DND-41 (cell line): Measurements from ENCODE around the gene ATXN2.

Source experiments
- ATAC-seq: fragments of 200-7000 bp; cut with Tn5 transposase; 3 replicates; pipeline ENCODE4 v1.9.1; 2021; ENCODE audit warnings: low read depth; ENCODE audit not compliant: insufficient read depth
- DNase-seq: peaks from one replicate; pipeline ENCODE4 v3.0.0-alpha.2; 2020
- H2AFZ ChIP-seq: 2 replicates; pipeline ENCODE4 v1.6.0; 2012; ENCODE audit warnings: low read depth, low read length
- H3K27ac ChIP-seq: 2 replicates; pipeline ENCODE4 v1.5.1; 2012; ENCODE audit warnings: low read length, inconsistent platforms
- H3K27me3 ChIP-seq: fragments of 200-600 bp; sonication (generic); 2 replicates; pipeline ENCODE4 v1.6.0; 2012; ENCODE audit warnings: low read length, mild to moderate bottlenecking, inconsistent platforms; ENCODE audit not compliant: insufficient read depth, poor library complexity
- H3K36me3 ChIP-seq: 2 replicates; pipeline ENCODE4 v1.5.1; 2012; ENCODE audit warnings: low read length, inconsistent platforms; ENCODE audit not compliant: insufficient read depth
- H3K4me1 ChIP-seq: 2 replicates; pipeline ENCODE4 v1.5.1; 2012; ENCODE audit warnings: mild to moderate bottlenecking, low read length; ENCODE audit not compliant: insufficient read depth
- H3K4me2 ChIP-seq: 2 replicates; pipeline ENCODE4 v1.6.0; 2012; ENCODE audit warnings: mild to moderate bottlenecking, moderate library complexity, low read length, inconsistent platforms; ENCODE audit not compliant: insufficient read depth
- H3K4me3 ChIP-seq, 2 experiments: fragments of 200-600 bp in 1 of 2; shearing (Covaris generic) in 1 of 2; 2 replicates each; pipeline ENCODE4 v1.5.1; 2012 to 2016; ENCODE audit warnings: inconsistent platforms in 2 of 2, low read length in 2 of 2, mild to moderate bottlenecking in 2 of 2, low read depth in 1 of 2, moderate library complexity in 1 of 2
- H3K79me2 ChIP-seq: 2 replicates; pipeline ENCODE4 v1.6.0; 2012; ENCODE audit warnings: low read length, inconsistent platforms; ENCODE audit not compliant: insufficient read depth
- H3K9ac ChIP-seq: 2 replicates; pipeline ENCODE4 v1.6.0; 2012; ENCODE audit warnings: low read depth, mild to moderate bottlenecking, inconsistent platforms, low read length, moderate library complexity
- H3K9me3 ChIP-seq: 2 replicates; pipeline ENCODE4 v1.5.1; 2012; ENCODE audit warnings: low read length, moderate library complexity, mild to moderate bottlenecking, inconsistent platforms; ENCODE audit not compliant: insufficient read depth, severe bottlenecking
- H4K20me1 ChIP-seq: 2 replicates; pipeline ENCODE4 v1.6.0; 2012; ENCODE audit warnings: low read length; ENCODE audit not compliant: insufficient read depth
- CTCF ChIP-seq: IDR thresholded peaks from 2 replicates; pipeline ENCODE4 v1.5.1; 2012; ENCODE audit warnings: borderline replicate concordance, low read length, moderate library complexity, mild to moderate bottlenecking; ENCODE audit not compliant: poor library complexity, severe bottlenecking; ENCODE audit errors: extremely low read depth
- EZH2 ChIP-seq: IDR thresholded peaks from 3 replicates; pipeline ENCODE4 v1.6.1; 2012; ENCODE audit warnings: borderline replicate concordance, low read depth, mild to moderate bottlenecking, moderate library complexity, low read length, inconsistent platforms; ENCODE audit not compliant: severe bottlenecking

ATXN2 gene

GRCh38 chr12:111590552-111590951 is 8.6 kb downstream of the ATXN2 start:
- DNase-seq: no peak
- H3K27me3 ChIP-seq: no peaks in the 10 kb centered on the region
- no peak overlapping the region for H3K4me3 ChIP-seq
- no peak overlapping the region for H3K4me2 ChIP-seq
- H2AFZ ChIP-seq: no peak overlapping the region
- no peak for TF ChIP-seq EZH2
- no peak for TF ChIP-seq CTCF
- no peak overlapping the region for H3K9ac ChIP-seq
- H3K79me2 ChIP-seq: peaks cover 100% of the 10 kb centered on the region
- ATAC-seq: no peak
- peaks cover 12% of the 10 kb centered on the region; the same call in 1 of the 2 replicates for H3K4me1 ChIP-seq
- peaks cover 4% of the 10 kb centered on the region; the same call in 1 of the 2 replicates for H3K36me3 ChIP-seq
- H3K9me3 ChIP-seq: no peaks in the 10 kb centered on the region
- H4K20me1 ChIP-seq: peaks cover 53% of the 10 kb centered on the region
- no peak overlapping the region for H3K27ac ChIP-seq

GRCh38 chr12:111589601-111590000 is 9.5 kb downstream of the ATXN2 start:
- H3K4me1 ChIP-seq: peaks cover 4% of the 10 kb centered on the region; the same call in 1 of the 2 replicates
- peaks cover 49% of the 10 kb centered on the region for H4K20me1 ChIP-seq
- H2AFZ ChIP-seq: no peak overlapping the region
- H3K79me2 ChIP-seq: peaks cover 100% of the 10 kb centered on the region
- DNase-seq: no peak
- H3K36me3 ChIP-seq: peaks cover 4% of the 10 kb centered on the region; the same call in 1 of the 2 replicates
- TF ChIP-seq EZH2 (no peak), CTCF (no peak)
- no peak for ATAC-seq
- no peak overlapping the region for H3K9ac ChIP-seq
- H3K4me3 ChIP-seq: no peak overlapping the region
- H3K4me2 ChIP-seq: no peak overlapping the region
- no peaks in the 10 kb centered on the region for H3K9me3 ChIP-seq
- no peaks in the 10 kb centered on the region for H3K27me3 ChIP-seq
- H3K27ac ChIP-seq: no peak overlapping the region

GRCh38 chr12:111588010-111588409 is 11.1 kb downstream of the ATXN2 start:
- Histone ChIP-seq H3K79me2 (peaks cover 100% of the 10 kb centered on the region), H3K27me3 (no peaks in the 10 kb centered on the region), H3K9ac (no peak overlapping the region), H3K4me2 (no peak overlapping the region), H4K20me1 (peaks cover 35% of the 10 kb centered on the region), H3K4me1 (no peaks in the 10 kb centered on the region), H3K4me3 (no peak overlapping the region), H3K9me3 (no peaks in the 10 kb centered on the region), H3K27ac (no peak overlapping the region), H2AFZ (no peak overlapping the region), H3K36me3 (peaks cover 4% of the 10 kb centered on the region; the same call in 1 of the 2 replicates)
- no peak for TF ChIP-seq EZH2
- DNase-seq (no peak), ATAC-seq (no peak)

GRCh38 chr12:111586986-111587385 is 12.1 kb downstream of the ATXN2 start:
- H3K36me3 ChIP-seq: peaks cover 4% of the 10 kb centered on the region; the same call in 1 of the 2 replicates
- no peaks in the 10 kb centered on the region for H3K4me1 ChIP-seq
- H2AFZ ChIP-seq: no peak overlapping the region
- TF ChIP-seq EZH2: no peak
- no peak for TF ChIP-seq CTCF
- H3K79me2 ChIP-seq: peaks cover 97% of the 10 kb centered on the region
- peaks cover 35% of the 10 kb centered on the region for H4K20me1 ChIP-seq
- H3K27me3 ChIP-seq: no peaks in the 10 kb centered on the region
- H3K4me2 ChIP-seq: no peak overlapping the region
- no peak for ATAC-seq
- DNase-seq: no peak
- no peak overlapping the region for H3K4me3 ChIP-seq
- no peaks in the 10 kb centered on the region for H3K9me3 ChIP-seq
- no peak overlapping the region for H3K9ac ChIP-seq
- no peak overlapping the region for H3K27ac ChIP-seq
